H1 (cell line): ENCODE measurements around the gene STIM2. TPM values are rescaled to one million over a fixed set of nuclear protein-coding genes. Genes with fewer than 3 reads are reported as not detected.

Experiments
- CTCF ChIA-PET: fragments of 300-600 bp; sonication (Branson Sonifier 250); formaldehyde crosslinking; loops from one replicate; lab custom pipeline; 2021; ENCODE audit not compliant: partially characterized antibody; lab: Charles Lee
- POLR2A ChIA-PET: fragments of 300-600 bp; sonication (Branson Sonifier 250); formaldehyde crosslinking; loops from one replicate; lab custom pipeline; 2021; ENCODE audit warnings: inconsistent platforms; ENCODE audit not compliant: partially characterized antibody; lab: Charles Lee
- DNase-seq, 2 experiments: peaks; one replicate each; pipeline versions ENCODE4 v3.0.0 to v3.0.0-alpha.2; 2010 to 2022; ENCODE audit warnings: low spot score in 2 of 2, low read depth in 1 of 2, mixed read lengths in 1 of 2
- FAIRE-seq: peaks from 2 replicates; lab custom pipeline; 2011; peaks lifted over from hg19 to GRCh38; lab: Jason Lieb, UNC
- H2AFZ ChIP-seq: 2 replicates; pipeline ENCODE4 v1.8.1; 2012; ENCODE audit warnings: low read length, inconsistent platforms
- H2AK5ac ChIP-seq: 2 replicates; pipeline ENCODE4 v1.6.1; 2013; ENCODE audit warnings: low read depth, low read length
- H2BK120ac ChIP-seq: replicated peaks from 2 replicates; pipeline ENCODE3; 2013; ENCODE audit warnings: low read depth, low read length, inconsistent platforms
- H2BK12ac ChIP-seq: 2 replicates; pipeline ENCODE4 v1.6.1; 2013; ENCODE audit warnings: low read depth, low read length
- H2BK15ac ChIP-seq: 2 replicates; pipeline ENCODE4 v1.6.1; 2013; ENCODE audit warnings: low read length
- H2BK20ac ChIP-seq: 2 replicates; pipeline ENCODE4 v1.6.1; 2013; ENCODE audit warnings: low read length
- H2BK5ac ChIP-seq: 2 replicates; pipeline ENCODE4 v1.6.1; 2013; ENCODE audit warnings: low read depth, low read length
- H3K14ac ChIP-seq: 2 replicates; pipeline ENCODE4 v1.6.1; 2013; ENCODE audit warnings: inconsistent platforms; ENCODE audit not compliant: insufficient read length
- H3K18ac ChIP-seq: 2 replicates; pipeline ENCODE4 v1.6.1; 2013; ENCODE audit warnings: low read length; ENCODE audit errors: extremely low read depth
- H3K23ac ChIP-seq: 2 replicates; pipeline ENCODE4 v1.6.1; 2013; ENCODE audit warnings: inconsistent platforms; ENCODE audit not compliant: insufficient read length
- H3K23me2 ChIP-seq: 2 replicates; pipeline ENCODE4 v1.6.1; 2013; ENCODE audit warnings: low read depth, low read length
- H3K27ac ChIP-seq: 2 replicates; pipeline ENCODE4 v1.6.1; 2011; ENCODE audit warnings: low read depth, low read length, inconsistent platforms
- H3K27me3 ChIP-seq, 4 experiments: replicated peaks in 1 of 4; 1 replicate in 1 of 4; 2 replicates in 3 of 4; pipeline versions ENCODE4 v1.6.1 to v1.8.1; 2011 to 2013; ENCODE audit warnings: low read length in 3 of 4, mild to moderate bottlenecking in 3 of 4, inconsistent platforms in 2 of 4, mixed read lengths in 2 of 4, moderate library complexity in 1 of 4; ENCODE audit not compliant: control insufficient read depth in 3 of 4, insufficient read depth in 3 of 4; ENCODE audit errors: extremely low read depth in 1 of 4
- H3K36me3 ChIP-seq, 4 experiments: 2 replicates each; pipeline versions ENCODE4 v1.6.1 to v1.8.1; 2011 to 2013; ENCODE audit warnings: mild to moderate bottlenecking in 4 of 4, low read length in 3 of 4, moderate library complexity in 2 of 4, control low read depth in 1 of 4, inconsistent platforms in 1 of 4; ENCODE audit not compliant: insufficient read depth in 4 of 4, control insufficient read depth in 2 of 4
- H3K4ac ChIP-seq: replicated peaks from 2 replicates; pipeline ENCODE3; 2013; ENCODE audit warnings: low read length, low read depth, mixed read lengths, inconsistent platforms; ENCODE audit not compliant: insufficient read length
- H3K4me1 ChIP-seq, 4 experiments: replicated peaks in 1 of 4; 1 replicate in 1 of 4; 2 replicates in 3 of 4; pipeline versions ENCODE4 v1.6.1 to v1.8.1; 2011 to 2013; ENCODE audit warnings: low read length in 3 of 4, inconsistent platforms in 2 of 4, mixed read lengths in 1 of 4; ENCODE audit not compliant: insufficient read depth in 4 of 4, control insufficient read depth in 3 of 4
- H3K4me2 ChIP-seq, 2 experiments: 2 replicates each; pipeline versions ENCODE4 v1.6.1 to v1.8.1; 2011 to 2013; ENCODE audit warnings: low read depth in 2 of 2, low read length in 2 of 2, control low read depth in 1 of 2, inconsistent platforms in 1 of 2, mild to moderate bottlenecking in 1 of 2; ENCODE audit not compliant: insufficient read depth in 1 of 2
- H3K4me3 ChIP-seq, 4 experiments: fragments of 200-600, 300-600 bp in 1 of 4; sonication (generic), shearing (Covaris generic), sonication (Bioruptor Twin) in 1 of 4; 2 replicates each; pipeline versions ENCODE4 v1.5.1 to v1.8.1; 2011 to 2016; ENCODE audit warnings: low read length in 4 of 4, low read depth in 3 of 4, control low read depth in 2 of 4, inconsistent platforms in 2 of 4, mild to moderate bottlenecking in 2 of 4, mixed read lengths in 1 of 4, moderate library complexity in 1 of 4; ENCODE audit not compliant: insufficient read depth in 2 of 4; ENCODE audit errors: extremely low read depth in 1 of 4
- H3K56ac ChIP-seq: replicated peaks from 2 replicates; pipeline ENCODE3; 2013; ENCODE audit warnings: low read depth, mild to moderate bottlenecking, mixed read lengths, low read length, inconsistent platforms; ENCODE audit not compliant: insufficient read length
- H3K79me1 ChIP-seq: 2 replicates; pipeline ENCODE4 v1.6.1; 2013; ENCODE audit warnings: low read depth, low read length, control low read depth
- H3K79me2 ChIP-seq, 2 experiments: 2 replicates each; pipeline versions ENCODE4 v1.6.1 to v1.8.1; 2012 to 2013; ENCODE audit warnings: low read length in 2 of 2, mild to moderate bottlenecking in 2 of 2, inconsistent platforms in 1 of 2; ENCODE audit not compliant: insufficient read depth in 2 of 2, control insufficient read depth in 1 of 2
- H3K9ac ChIP-seq, 4 experiments: replicated peaks in 1 of 4; 1 replicate in 1 of 4; 2 replicates in 3 of 4; pipeline versions ENCODE4 v1.6.1 to v1.8.1; 2011 to 2013; ENCODE audit warnings: low read depth in 3 of 4, low read length in 3 of 4, control low read depth in 2 of 4, mild to moderate bottlenecking in 2 of 4, moderate library complexity in 2 of 4, inconsistent platforms in 1 of 4; ENCODE audit errors: extremely low read depth in 1 of 4
- H3K9me3 ChIP-seq, 2 experiments: 2 replicates each; pipeline versions ENCODE4 v1.6.1 to v1.8.1; 2012 to 2013; ENCODE audit warnings: mild to moderate bottlenecking in 2 of 2, moderate library complexity in 2 of 2, control low read depth in 1 of 2, inconsistent platforms in 1 of 2, low read depth in 1 of 2, low read length in 1 of 2, mixed read lengths in 1 of 2; ENCODE audit not compliant: insufficient read depth in 2 of 2
- H4K20me1 ChIP-seq, 2 experiments: replicated peaks in 1 of 2; 2 replicates each; pipeline versions ENCODE3 to v1.8.1; 2011 to 2013; ENCODE audit warnings: inconsistent platforms in 2 of 2, low read length in 2 of 2, mild to moderate bottlenecking in 1 of 2; ENCODE audit not compliant: insufficient read depth in 2 of 2, control insufficient read depth in 1 of 2
- H4K5ac ChIP-seq: 2 replicates; pipeline ENCODE4 v1.6.1; 2013; ENCODE audit warnings: low read length, low read depth, mixed read lengths, inconsistent platforms; ENCODE audit not compliant: insufficient read length
- H4K8ac ChIP-seq: 2 replicates; pipeline ENCODE4 v1.8.0; 2013; ENCODE audit warnings: mild to moderate bottlenecking, moderate library complexity, low read length, inconsistent platforms; ENCODE audit not compliant: insufficient read depth; ENCODE audit errors: extremely low read depth
- H4K91ac ChIP-seq: replicated peaks from 2 replicates; pipeline ENCODE3; 2013; ENCODE audit warnings: low read length, mixed read lengths, inconsistent platforms; ENCODE audit not compliant: insufficient read length
- ASH2L ChIP-seq: fragments of 200-600, 300-600 bp; sonication (generic); IDR thresholded peaks from one replicate; pipeline ENCODE4 v1.7.1; 2017; ENCODE audit warnings: low read length
- EP300 ChIP-seq, 2 experiments: IDR thresholded peaks; 1 replicate in 1 of 2; 2 replicates in 1 of 2; pipeline ENCODE4 v1.6.1; 2011 to 2012; ENCODE audit warnings: low read depth in 2 of 2, low read length in 2 of 2, mild to moderate bottlenecking in 2 of 2, borderline replicate concordance in 1 of 2, inconsistent platforms in 1 of 2, moderate library complexity in 1 of 2
- PHF8 ChIP-seq: fragments of 200-600 bp; sonication (generic); conservative IDR thresholded peaks from 2 replicates; pipeline ENCODE4 v1.7.1; 2012; ENCODE audit warnings: low read depth, mild to moderate bottlenecking, inconsistent platforms, low read length, moderate library complexity
- RXRA ChIP-seq: IDR thresholded peaks from 2 replicates; pipeline ENCODE4 v1.6.1; 2011; ENCODE audit warnings: low read depth, mild to moderate bottlenecking, low read length, moderate library complexity; ENCODE audit not compliant: insufficient read depth
- SAP30 ChIP-seq: fragments of 300-600 bp; sonication (generic); IDR thresholded peaks from 2 replicates; pipeline ENCODE4 v1.7.1; 2012; ENCODE audit warnings: low read length, moderate library complexity, mild to moderate bottlenecking, inconsistent platforms; ENCODE audit not compliant: insufficient read depth, insufficient replicate concordance
- SUZ12 ChIP-seq: fragments of 200-600 bp; sonication (generic); IDR thresholded peaks from 2 replicates; pipeline ENCODE4 v1.6.1; 2012; ENCODE audit warnings: mild to moderate bottlenecking, inconsistent platforms, low read length, moderate library complexity, mixed read lengths
- YY1 ChIP-seq: IDR thresholded peaks from 2 replicates; pipeline ENCODE4 v1.6.1; 2011; ENCODE audit warnings: low read depth, mild to moderate bottlenecking, low read length
- WGBS, 2 experiments: shearing (Covaris generic) in 1 of 2; methylation state at CpG; one replicate each; pipeline versions ENCODE4 v1.1.6 to v1.1.7; 2013 to 2015; ENCODE audit warnings: low lambda C conversion rate in 2 of 2, mixed read lengths in 2 of 2, inconsistent platforms in 1 of 2, low coverage in 1 of 2, missing lambda C conversion rate in 1 of 2; ENCODE audit not compliant: insufficient replicate concordance in 2 of 2, insufficient coverage in 1 of 2, insufficient read length in 1 of 2; ENCODE audit errors: extremely low coverage in 1 of 2, missing lambda C conversion rate in 1 of 2; 5-methylcytosine and 5-hydroxymethylcytosine counted together
- polyA plus RNA-seq, 7 experiments: library from polyadenylated mRNA; depleted of rRNA in 3 of 7; stranded (reverse) in 5 of 7; unstranded in 2 of 7; fragments of >200 nt in 5 of 7; fragments of 200-250 nt in 2 of 7; gene quantifications; 1 replicate in 5 of 7; 2 replicates in 1 of 7; 4 replicates in 1 of 7; pipeline versions ENCODE4 v1.2.1 to v1.2.3, GENCODE V29; 2011 to 2013; ENCODE audit warnings: missing spikeins in 2 of 7, mixed read lengths in 2 of 7
- total RNA-seq: library from RNA; stranded (reverse); fragmentation: NEBNext Ultra II Directional; extraction: Animal tissue kit (Norgen Biotek cat#: 25700); gene quantifications from 2 replicates; pipeline ENCODE4 v1.2.1, GENCODE V29; 2021
- TF ChIP-seq, protein P1 (sequence below): IDR thresholded peaks from 2 replicates; pipeline ENCODE4 v1.6.1; 2011; ENCODE audit warnings: low read depth, mild to moderate bottlenecking, low read length; ENCODE audit not compliant: insufficient read depth

Gene STIM2
- total and polyA plus RNA-seq, 2 of the 8 experiments (the other 6 are each of a cell fraction or from before 2014, with no cell fraction given) = 22.9 to 23.0 TPM

DNA sequence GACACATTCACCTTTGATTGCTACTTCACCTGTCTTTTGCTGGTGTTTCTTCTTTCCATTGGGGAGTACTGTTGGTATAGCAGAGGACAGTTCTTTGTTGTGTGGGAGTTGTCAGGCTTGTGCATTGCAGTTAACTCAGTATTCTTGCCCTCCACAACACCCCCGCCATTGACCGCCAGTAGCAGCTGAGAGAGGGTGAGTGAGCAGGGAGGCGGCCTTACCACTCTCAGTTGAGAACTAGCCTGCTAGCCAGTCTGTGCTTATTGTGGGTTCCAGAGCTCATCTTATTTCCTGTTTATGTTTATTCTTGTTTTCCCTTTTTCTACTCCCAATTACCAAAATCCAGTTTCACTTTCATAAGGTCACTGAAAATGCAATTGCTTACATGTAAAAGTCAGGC lies 52.2 kb downstream of the STIM2 start:
- Histone ChIP-seq H3K9me3 (no peaks in the 10 kb centered on the region), H3K27me3 (no peaks in the 10 kb centered on the region), H3K9ac (no peak overlapping the region), H3K4me3 (no peak overlapping the region), H2AK5ac (no peak overlapping the region), H4K91ac (no peak overlapping the region), H3K79me2 (peaks cover 0 to 11% of the 10 kb centered on the region in 2 experiments; a peak in 1 of 4 replicates), H3K27ac (no peak overlapping the region), H4K8ac (no peak overlapping the region), H3K4me2 (no peak overlapping the region), H3K23ac (no peak overlapping the region), H4K5ac (no peak overlapping the region), H2AFZ (no peak overlapping the region), H3K4me1 (peaks cover 0 to 12% (median 0%) of the 10 kb centered on the region in 4 experiments; a peak in 2 of 7 replicates), H2BK5ac (no peak overlapping the region), H4K20me1 (peaks cover 2 to 3% of the 10 kb centered on the region in 2 experiments), H2BK12ac (no peak overlapping the region), H3K79me1 (no peaks in the 10 kb centered on the region; the same call in 1 of the 2 replicates), H3K56ac (no peak overlapping the region), H3K36me3 (no peaks in the 10 kb centered on the region), H3K4ac (no peak overlapping the region)
- no peak for DNase-seq
- POLR2A ChIA-PET = no interaction called here
- 87% methylated on average over 3 of the region's 3 CpGs; no CpG with 5 or more reads in 1 of the 2 experiments for WGBS, 2 experiments
- no peak for FAIRE-seq
- TF ChIP-seq, protein P1, sequence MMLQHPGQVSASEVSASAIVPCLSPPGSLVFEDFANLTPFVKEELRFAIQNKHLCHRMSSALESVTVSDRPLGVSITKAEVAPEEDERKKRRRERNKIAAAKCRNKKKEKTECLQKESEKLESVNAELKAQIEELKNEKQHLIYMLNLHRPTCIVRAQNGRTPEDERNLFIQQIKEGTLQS = no peak
- TF ChIP-seq EP300 (IDR thresholded peaks at IDR 0.05; ENCODE audit: borderline replicate concordance in 1 of 2, low read depth in 2 of 2, low read length in 2 of 2) (no peak), YY1 (no peak), PHF8 (no peak), SUZ12 (no peak), RXRA (no peak), SAP30 (no peak), ASH2L (no peak)
- TF ChIP-seq, all 59 proteins: peak for 0
- Histone ChIP-seq H2BK15ac (no peak overlapping the region), H3K18ac (no peak overlapping the region), H3K14ac (no peak overlapping the region), H2BK120ac (no peak overlapping the region), H3K23me2 (no peaks in the 10 kb centered on the region), H2BK20ac (no peak overlapping the region)
- CTCF ChIA-PET = no interaction called here
